Fibroblast of skin of left quadriceps (primary cell): ENCODE measurements around the gene SYT5.
"Not testable (repeated sequence)": the region's sequence is repeated elsewhere in the genome, so short reads cannot be mapped to it uniquely, and the experiment has no call there.

Experiments used
- DNase-seq, 2 experiments: peaks; one replicate each; pipeline ENCODE4 v3.0.0-alpha.2; 2013; ENCODE audit warnings: low read depth in 2 of 2

SYT5 gene

GRCh38 chr19:55179606-55180484 lies at the start of gene SYT5:
TSS of gene SYT5 (minus strand) at chr19:55180289. CDS start at chr19:55179041, 1,248 bp downstream.
- DNase-seq: no peak

GRCh38 chr19:55229789-55230182 lies 49.7 kb upstream of the SYT5 start:
- no peak for DNase-seq

- no peak for DNase-seq
Observed at GRCh38 chr19:55229145-55229788, 49.2 kb upstream of the SYT5 start.

- no peak for DNase-seq
Observed at GRCh38 chr19:55228403-55229031, 48.4 kb upstream of the SYT5 start, which contains the start of gene TMEM86B. TSS of gene TMEM86B (minus strand) at chr19:55228763. CDS start at chr19:55228741, 22 bp downstream.

- DNase-seq: no peak
Observed at GRCh38 chr19:55228015-55228391, 47.9 kb upstream of the SYT5 start.

GRCh38 chr19:55227241-55228014 lies 47.3 kb upstream of the SYT5 start:
- no peak for DNase-seq

- DNase-seq: no peak
Observed at GRCh38 chr19:55226788-55227187, 46.7 kb upstream of the SYT5 start.

- no peak for DNase-seq
Observed at GRCh38 chr19:55226273-55226672, 46.2 kb upstream of the SYT5 start.

- no peak for DNase-seq
Observed at GRCh38 chr19:55225415-55225958, 45.4 kb upstream of the SYT5 start.

- DNase-seq: not testable (repeated sequence)
Observed at GRCh38 chr19:55224679-55225414, 44.8 kb upstream of the SYT5 start.

- DNase-seq: no peak
Observed at GRCh38 chr19:55224038-55224665, 44.1 kb upstream of the SYT5 start.

- DNase-seq: no peak
Observed at GRCh38 chr19:55223291-55224037, 43.4 kb upstream of the SYT5 start.

GRCh38 chr19:55220525-55220924 lies 40.4 kb upstream of the SYT5 start:
- DNase-seq: no peak

GRCh38 chr19:55216461-55217198 lies 36.5 kb upstream of the SYT5 start:
- DNase-seq: peak; percentile 97 to 98

- no peak for DNase-seq
Observed at GRCh38 chr19:55213547-55213946, 33.5 kb upstream of the SYT5 start.

GRCh38 chr19:55212447-55212846 lies 32.4 kb upstream of the SYT5 start:
- DNase-seq: no peak

GRCh38 chr19:55209693-55210472 lies 29.8 kb upstream of the SYT5 start:
- peak; percentile 70 to 75 for DNase-seq
